Sigmoid colon (tissue), 7 donors: ENCODE data around the gene PARP6. TPM values are rescaled to one million over a fixed set of nuclear protein-coding genes. Genes with fewer than 3 reads are reported as not detected.
A peak's percentile ranks its signal among the peaks of the same experiment; 100 is the strongest.

ENCODE experiments used
- DNase-seq: peaks from one replicate; pipeline ENCODE4 v3.0.0-alpha.2; 2019
- H3K27ac ChIP-seq, 4 donors: fragments of 200-600 bp; sonication (generic); one replicate each; pipeline ENCODE4 v1.5.1; 2016 to 2019; ENCODE audit warnings: mild to moderate bottlenecking in 1 of 4
- H3K27me3 ChIP-seq, 3 donors: fragments of 200-600 bp; sonication (generic); one replicate each; pipeline ENCODE4 v1.5.1; 2019; ENCODE audit warnings: mild to moderate bottlenecking in 1 of 3
- H3K36me3 ChIP-seq, 4 donors: fragments of 200-600 bp; sonication (generic); one replicate each; pipeline ENCODE4 v1.5.1; 2016 to 2019
- H3K4me1 ChIP-seq, 4 donors: fragments of 200-600 bp; sonication (generic); one replicate each; pipeline ENCODE4 v1.5.1; 2017 to 2019
- H3K4me3 ChIP-seq, 4 donors: fragments of 200-600 bp; sonication (generic); one replicate each; pipeline ENCODE4 v1.5.1; 2017 to 2019; ENCODE audit warnings: mild to moderate bottlenecking in 2 of 4, moderate library complexity in 1 of 4
- H3K9me3 ChIP-seq, 4 donors: fragments of 200-600 bp in 3 of 4; sonication (generic) in 3 of 4; one replicate each; pipeline versions ENCODE4 v1.5.1 to v1.6.1; 2013 to 2019
- CTCF ChIP-seq, 4 experiments: fragments of 450-650 bp in 3 of 4; fragments of 200-600 bp in 1 of 4; IDR thresholded peaks; one replicate each; pipeline ENCODE4 v1.5.1; 2016 to 2019; ENCODE audit warnings: antibody characterized with exemption in 4 of 4, mild to moderate bottlenecking in 3 of 4, moderate library complexity in 2 of 4
- EP300 ChIP-seq, 4 donors: sonication (generic); formaldehyde crosslinking; IDR thresholded peaks; one replicate each; pipeline ENCODE4 v1.6.1; 2017; ENCODE audit warnings: antibody characterized with exemption in 4 of 4
- POLR2A ChIP-seq, 2 donors: fragments of 450-650 bp; IDR thresholded peaks; one replicate each; pipeline ENCODE4 v1.6.1; 2016; ENCODE audit warnings: antibody characterized with exemption in 2 of 2, mild to moderate bottlenecking in 2 of 2, moderate library complexity in 2 of 2
- POLR2AphosphoS5 ChIP-seq, 4 donors: sonication (generic); formaldehyde crosslinking; IDR thresholded peaks; one replicate each; pipeline ENCODE4 v1.6.1; 2017; ENCODE audit warnings: antibody characterized with exemption in 4 of 4
- WGBS, 2 donors: extraction: QIAGEN DNeasy Blood & Tissue Kit; methylation state at CpG; one replicate each; pipeline ENCODE4 v1.1.7; 2013; 5-methylcytosine and 5-hydroxymethylcytosine counted together
- intact Hi-C: fragments of 100-400 bp; cut with DNase I; formaldehyde crosslinking; loops from one replicate; pipeline ENCODE4 v1.15.1; 2023
- polyA plus RNA-seq, 3 donors: library from polyadenylated mRNA; stranded (reverse); fragments of 200-250 nt; gene quantifications; one replicate each; pipeline ENCODE4 v1.2.3, GENCODE V29; 2013
- total RNA-seq, 4 donors: library from RNA; depleted of rRNA; stranded (reverse); fragments of >200 nt; gene quantifications; one replicate each; pipeline ENCODE4 v1.1.0, GENCODE V29; 2016
- donor health status: healthy with polysubstance abuse.
- donor health status: Bipolar disorder and iron deficiency.
- donor health status: healthy.

PARP6 gene
- total RNA-seq (100 to 1,000 TPM in 1 of 4 donors, 10 to 100 TPM in 3; 41.5 to 103 (median 60.0) TPM), polyA plus RNA-seq (10 to 100 TPM; 12.5 to 29.4 (median 27.2) TPM)

GRCh38 chr15:72272213-72272996, at the start of gene PARP6:
PARP6 (minus strand) TSS chr15:72272554; CDS start chr15:72267477, 5,077 bp downstream.
- Histone ChIP-seq H3K27me3 (no peaks in the 10 kb centered on the region), H3K9me3 (no peaks in the 10 kb centered on the region), H3K27ac (peak within 1 kb of the TSS; percentile 83 to 95 (median 90)), H3K4me3 (peak within 1 kb of the TSS; percentile 72 to 90 (median 82)), H3K4me1 (peaks cover 0 to 28% (median 22%) of the 10 kb centered on the region in 4 donors), H3K36me3 (peaks cover 0 to 17% (median 4%) of the 10 kb centered on the region in 4 donors)
- 1 to 5% methylated on average over 82 of the region's 82 CpGs for WGBS, 2 donors
- intact Hi-C loops: loop anchor here (2.0 to 5.0 kb wide), 5 partner anchors 42 to 200 kb away; partner anchors contain the start of genes ARIH1, HEXA, MYO9A and PKM
- peak; percentile 99 for DNase-seq
- TF ChIP-seq POLR2AphosphoS5 (IDR thresholded peaks at IDR 0.05) (peak; percentile 37 to 84 (median 59)), POLR2A (IDR thresholded peaks at IDR 0.05) (peak; percentile 13 to 17), CTCF (IDR thresholded peaks at IDR 0.05) (peak; percentile 46 to 66 (median 60)), EP300 (IDR thresholded peaks at IDR 0.05) (peak in 1 of 4 donors; percentile 67)

- peak within 1 kb of the TSS; percentile 6 to 57 (median 47) for H3K4me3 ChIP-seq
- DNase-seq: peak; percentile 75
- H3K4me1 ChIP-seq: peaks cover 0 to 18% (median 12%) of the 10 kb centered on the region in 4 donors
- H3K27ac ChIP-seq: no peak within 1 kb of the TSS
- 0 to 1% methylated on average over 55 to 58 of the region's 58 CpGs for WGBS, 2 donors
- no peaks in the 10 kb centered on the region for H3K36me3 ChIP-seq
- no peak for TF ChIP-seq POLR2AphosphoS5 (IDR thresholded peaks at IDR 0.05)
- TF ChIP-seq POLR2A (IDR thresholded peaks at IDR 0.05): no peak
- TF ChIP-seq CTCF (IDR thresholded peaks at IDR 0.05): no peak
- no peak for TF ChIP-seq EP300 (IDR thresholded peaks at IDR 0.05)
- intact Hi-C loops: no loop called here
- no peaks in the 10 kb centered on the region for H3K27me3 ChIP-seq
- H3K9me3 ChIP-seq: no peaks in the 10 kb centered on the region
Measured at GRCh38 chr15:72319985-72320671, 47.8 kb upstream of the PARP6 start, which contains the start of gene CELF6. CELF6 (minus strand) TSS chr15:72320157; CDS start chr15:72319874, 283 bp downstream.

- H3K4me1 ChIP-seq: peaks cover 0 to 18% (median 12%) of the 10 kb centered on the region in 4 donors
- intact Hi-C loops: no loop called here
- 10 to 12% methylated on average over 46 to 48 of the region's 48 CpGs for WGBS, 2 donors
- no peak overlapping the region for H3K27ac ChIP-seq
- H3K9me3 ChIP-seq: no peaks in the 10 kb centered on the region
- peak overlapping the region; percentile 6 to 57 (median 47) for H3K4me3 ChIP-seq
- no peaks in the 10 kb centered on the region for H3K36me3 ChIP-seq
- peak; percentile 68 for DNase-seq
- no peak for TF ChIP-seq CTCF (IDR thresholded peaks at IDR 0.05)
- no peak for TF ChIP-seq EP300 (IDR thresholded peaks at IDR 0.05)
- no peak for TF ChIP-seq POLR2AphosphoS5 (IDR thresholded peaks at IDR 0.05)
- no peak for TF ChIP-seq POLR2A (IDR thresholded peaks at IDR 0.05)
- no peaks in the 10 kb centered on the region for H3K27me3 ChIP-seq
Measured at GRCh38 chr15:72319360-72319984, 47.1 kb upstream of the PARP6 start.

GRCh38 chr15:72318408-72318942, 46.1 kb upstream of the PARP6 start:
- no peaks in the 10 kb centered on the region for H3K27me3 ChIP-seq
- intact Hi-C loops: no loop called here
- DNase-seq: peak; percentile 19
- no peak overlapping the region for H3K4me3 ChIP-seq
- H3K27ac ChIP-seq: no peak overlapping the region
- H3K36me3 ChIP-seq: no peaks in the 10 kb centered on the region
- peaks cover 0 to 18% (median 12%) of the 10 kb centered on the region in 4 donors for H3K4me1 ChIP-seq
- H3K9me3 ChIP-seq: no peaks in the 10 kb centered on the region
- 13 to 37% methylated on average over 2 of the region's 2 CpGs for WGBS, 2 donors
- TF ChIP-seq POLR2AphosphoS5 (IDR thresholded peaks at IDR 0.05) (no peak), CTCF (IDR thresholded peaks at IDR 0.05) (no peak), POLR2A (IDR thresholded peaks at IDR 0.05) (no peak), EP300 (IDR thresholded peaks at IDR 0.05) (no peak)
